ENCODE data around the gene LDLR.

The LDLR gene

GRCh38 chr19:11171144-11171543 lies 81.9 kb downstream of the LDLR start:
- no peak for TF ChIP-seq RARB (CRISPR knock-in tag; IDR thresholded peaks at IDR 0.05)
- no peak for TF ChIP-seq POU6F1 (CRISPR knock-in tag; IDR thresholded peaks at IDR 0.05; ENCODE audit: borderline replicate concordance, low read depth)
- no peak for TF ChIP-seq CSDC2 (CRISPR knock-in tag; IDR thresholded peaks at IDR 0.05)
- TF ChIP-seq ISL1 (CRISPR knock-in tag; IDR thresholded peaks at IDR 0.05) = no peak
- ATAC-seq = no peak

- ATAC-seq = no peak
- peak; percentile 93 for TF ChIP-seq ZNF70 (CRISPR knock-in tag; IDR thresholded peaks at IDR 0.05)
- no peak for TF ChIP-seq ZNF565 (CRISPR knock-in tag; conservative IDR thresholded peaks at IDR 0.05; ENCODE audit: low read depth)
These were observed 83.3 kb downstream of the LDLR start for GRCh38 chr19:11172576-11172975.

GRCh38 chr19:11173516-11174155 lies 84.4 kb downstream of the LDLR start:
- no peak for ATAC-seq
- TF ChIP-seq ZNF70 (CRISPR knock-in tag; IDR thresholded peaks at IDR 0.05) (no peak), PATZ1 (CRISPR knock-in tag; IDR thresholded peaks at IDR 0.05; ENCODE audit: borderline replicate concordance) (no peak)

- TF ChIP-seq ARNTL (CRISPR knock-in tag; IDR thresholded peaks at IDR 0.05; ENCODE audit: borderline replicate concordance, low read depth) (no peak), TSHZ2 (CRISPR knock-in tag; IDR thresholded peaks at IDR 0.05) (no peak), ISL1 (CRISPR knock-in tag; IDR thresholded peaks at IDR 0.05) (no peak), TOX (CRISPR knock-in tag; IDR thresholded peaks at IDR 0.05; ENCODE audit: borderline replicate concordance) (no peak)
- ATAC-seq = no peak
These were observed 85.1 kb downstream of the LDLR start for GRCh38 chr19:11174336-11174735.

GRCh38 chr19:11175920-11176319 lies 86.7 kb downstream of the LDLR start:
- no peak for ATAC-seq

More at GRCh38 chr19:11175920-11176319, 86.7 kb downstream of the LDLR start:
- TF ChIP-seq TCF4 (CRISPR knock-in tag; IDR thresholded peaks at IDR 0.05; ENCODE audit: borderline replicate concordance) (no peak), GLIS3 (CRISPR knock-in tag; IDR thresholded peaks at IDR 0.05) (no peak), ZNF565 (CRISPR knock-in tag; conservative IDR thresholded peaks at IDR 0.05; ENCODE audit: low read depth) (no peak), ESRRG (CRISPR knock-in tag; IDR thresholded peaks at IDR 0.05) (no peak), OSR1 (CRISPR knock-in tag; IDR thresholded peaks at IDR 0.05) (no peak), SNAI2 (CRISPR knock-in tag; IDR thresholded peaks at IDR 0.05) (no peak), ZFP30 (CRISPR knock-in tag; IDR thresholded peaks at IDR 0.05) (no peak), CREB5 (CRISPR knock-in tag; IDR thresholded peaks at IDR 0.05; ENCODE audit: low read depth) (no peak), TSHZ2 (CRISPR knock-in tag; IDR thresholded peaks at IDR 0.05) (no peak), PPARA (CRISPR knock-in tag; IDR thresholded peaks at IDR 0.05; ENCODE audit: borderline replicate concordance) (no peak), CSRNP3 (CRISPR knock-in tag; IDR thresholded peaks at IDR 0.05) (no peak), ZNF8 (CRISPR knock-in tag; IDR thresholded peaks at IDR 0.05) (no peak), ISL1 (CRISPR knock-in tag; IDR thresholded peaks at IDR 0.05) (no peak)

Data from SK-N-SH treated with all-trans-retinoic acid at 6 μM for 48 hours (cell line).